Liver (tissue), 9 donors: Measurements from ENCODE around the gene RHO. TPM values are rescaled to one million over a fixed set of nuclear protein-coding genes. Genes with fewer than 3 reads are reported as not detected.

Experiments used
- DNase-seq: peaks from one replicate; pipeline ENCODE4 v3.0.0-alpha.2; 2017; ENCODE audit warnings: low spot score
- H3K27ac ChIP-seq, 2 donors: one replicate each; pipeline ENCODE4 v1.7.0; 2013; ENCODE audit warnings: inconsistent platforms in 2 of 2, low read length in 2 of 2, control low read depth in 1 of 2, low read depth in 1 of 2, mild to moderate bottlenecking in 1 of 2
- H3K27me3 ChIP-seq, 4 donors: one replicate each; pipeline versions ENCODE4 v1.6.1 to v1.7.0; 2013; ENCODE audit warnings: low read length in 3 of 4, inconsistent platforms in 1 of 4, mild to moderate bottlenecking in 1 of 4, moderate library complexity in 1 of 4; ENCODE audit not compliant: control insufficient read depth in 4 of 4, insufficient read depth in 4 of 4
- H3K36me3 ChIP-seq, 4 donors: one replicate each; pipeline versions ENCODE4 v1.6.1 to v1.7.0; 2013; ENCODE audit warnings: low read length in 3 of 4, mild to moderate bottlenecking in 3 of 4, low read depth in 1 of 4, moderate library complexity in 1 of 4; ENCODE audit not compliant: control insufficient read depth in 4 of 4, insufficient read depth in 3 of 4
- H3K4me1 ChIP-seq, 4 donors: one replicate each; pipeline versions ENCODE4 v1.6.1 to v1.7.0; 2013; ENCODE audit warnings: low read length in 3 of 4, mild to moderate bottlenecking in 3 of 4, moderate library complexity in 1 of 4; ENCODE audit not compliant: control insufficient read depth in 4 of 4, insufficient read depth in 4 of 4
- H3K4me3 ChIP-seq, 3 donors: one replicate each; pipeline versions ENCODE4 v1.6.1 to v1.7.0; 2013; ENCODE audit warnings: low read length in 3 of 3, control low read depth in 1 of 3, low read depth in 1 of 3, mild to moderate bottlenecking in 1 of 3
- H3K9ac ChIP-seq, 2 donors: one replicate each; pipeline ENCODE4 v1.7.0; 2013; ENCODE audit warnings: low read length in 2 of 2, mild to moderate bottlenecking in 2 of 2, moderate library complexity in 2 of 2, control low read depth in 1 of 2, low read depth in 1 of 2
- H3K9me3 ChIP-seq, 4 donors: one replicate each; pipeline versions ENCODE4 v1.6.1 to v1.7.0; 2013; ENCODE audit warnings: low read length in 3 of 4; ENCODE audit not compliant: control insufficient read depth in 4 of 4
- EGR1 ChIP-seq, 2 donors: IDR thresholded peaks; 2 replicates each; pipeline ENCODE4 v1.6.1; 2016 to 2018; ENCODE audit warnings: antibody characterized with exemption in 2 of 2, low read depth in 2 of 2
- FOXA1 ChIP-seq: IDR thresholded peaks from 2 replicates; pipeline ENCODE4 v1.6.1; 2016; ENCODE audit warnings: antibody characterized with exemption
- GABPA ChIP-seq, 2 donors: IDR thresholded peaks in 1 of 2; conservative IDR thresholded peaks in 1 of 2; 2 replicates each; pipeline ENCODE4 v1.6.1; 2016; ENCODE audit warnings: antibody characterized with exemption in 2 of 2, mild to moderate bottlenecking in 1 of 2, moderate library complexity in 1 of 2
- HNF4G ChIP-seq: IDR thresholded peaks from 2 replicates; pipeline ENCODE4 v1.6.1; 2016; ENCODE audit warnings: antibody characterized with exemption
- NR2F2 ChIP-seq: IDR thresholded peaks from 2 replicates; pipeline ENCODE4 v1.6.1; 2016; ENCODE audit warnings: antibody characterized with exemption
- TAF1 ChIP-seq: conservative IDR thresholded peaks from 2 replicates; pipeline ENCODE4 v1.6.1; 2016; ENCODE audit warnings: antibody characterized with exemption, mild to moderate bottlenecking
- YY1 ChIP-seq: IDR thresholded peaks from 2 replicates; pipeline ENCODE4 v1.6.1; 2016; ENCODE audit warnings: antibody characterized with exemption, mild to moderate bottlenecking
- WGBS: extraction: QIAGEN DNeasy Blood & Tissue Kit; methylation state at CpG from one replicate; pipeline ENCODE4 v1.1.7; 2013; 5-methylcytosine and 5-hydroxymethylcytosine counted together
- polyA plus RNA-seq, 2 donors: library from polyadenylated mRNA; stranded (reverse) in 1 of 2; unstranded in 1 of 2; fragments of 200-250 nt in 1 of 2; fragments of >200 nt in 1 of 2; fragmentation: Nextera tagmentation in 1 of 2; extraction: Ambion mirVana in 1 of 2; gene quantifications; one replicate each; pipeline versions ENCODE4 v1.2.1 to v1.2.3, GENCODE V29; 2013 to 2015
- total RNA-seq, 2 donors: library from RNA; depleted of rRNA; stranded (reverse); fragments of >200 nt; gene quantifications; one replicate each; pipeline ENCODE4 v1.2.3, GENCODE V29; 2014
- TF ChIP-seq, protein P1 (sequence below): IDR thresholded peaks from 2 replicates; pipeline ENCODE4 v1.6.1; 2016; ENCODE audit warnings: antibody characterized with exemption
- TF ChIP-seq, protein P2 (sequence below): IDR thresholded peaks from 2 replicates; pipeline ENCODE4 v1.6.1; 2016; ENCODE audit warnings: antibody characterized with exemption
- TF ChIP-seq, protein P3 (sequence below): IDR thresholded peaks from 2 replicates; pipeline ENCODE4 v1.6.1; 2016; ENCODE audit warnings: antibody characterized with exemption, mild to moderate bottlenecking
- TF ChIP-seq, protein P4 (sequence below): fragments of 150-350 bp; IDR thresholded peaks from 2 replicates; pipeline ENCODE4 v1.5.1; 2017; ENCODE audit warnings: improper control_type of control experiment, low read depth, low read length; ENCODE audit not compliant: missing input control
- donor health status: healthy.
- donor health status: healthy.
- donor health status: healthy.
- donor health status: healthy.
- donor health status: healthy.

RHO gene
- total and polyA plus RNA-seq, 4 donors: not detected

DNA sequence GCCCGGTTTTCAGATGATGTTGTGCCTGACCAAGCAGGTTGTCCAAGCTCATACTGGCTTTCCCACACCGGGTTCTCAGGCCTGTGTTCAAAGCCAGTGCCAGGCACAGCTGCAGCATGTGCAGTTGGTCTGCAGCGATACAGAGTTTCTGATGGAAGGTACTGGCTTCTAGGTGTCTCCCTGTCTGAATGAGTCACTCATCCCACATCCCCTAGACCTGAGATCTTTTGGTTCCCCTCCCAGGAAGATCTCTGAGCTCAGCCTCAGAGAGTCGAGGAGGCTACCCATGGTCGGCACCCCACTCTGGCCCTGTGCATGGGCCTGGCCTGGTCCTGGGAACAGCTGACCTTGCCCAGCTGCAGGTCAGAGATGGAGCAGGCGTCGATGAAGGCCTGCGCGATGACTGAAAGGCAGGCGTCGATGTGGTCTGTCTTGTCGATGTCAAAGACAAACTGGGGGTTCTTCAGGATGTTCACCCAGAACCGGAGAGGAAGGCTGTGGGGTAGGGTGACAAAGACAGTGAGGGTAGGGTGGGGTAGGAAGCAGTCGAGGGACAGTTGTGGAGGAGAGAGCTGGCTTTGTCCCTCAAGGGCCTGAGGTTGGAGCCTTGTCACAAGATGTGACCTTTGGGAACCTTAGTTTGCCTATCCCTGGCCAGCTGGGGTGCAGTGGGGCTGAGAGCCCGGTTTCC is 29.8 kb downstream of the RHO start:
- Histone ChIP-seq H3K4me1 (peaks cover 0 to 12% (median 0%) of the 10 kb centered on the region in 4 donors), H3K9ac (no peak overlapping the region)
- DNase-seq: no peak

More for the DNA sequence above, 29.8 kb downstream of the RHO start:
- Histone ChIP-seq H3K9me3 (no peaks in the 10 kb centered on the region), H3K36me3 (peaks cover 0 to 1% (median 0%) of the 10 kb centered on the region in 4 donors), H3K27ac (no peak overlapping the region), H3K27me3 (no peaks in the 10 kb centered on the region), H3K4me3 (no peak overlapping the region)
- WGBS: 84% methylated on average over 15 of the region's 15 CpGs
- TF ChIP-seq HNF4G: no peak
- TF ChIP-seq FOXA1: no peak
- TF ChIP-seq NR2F2: no peak
- TF ChIP-seq EGR1 (IDR thresholded peaks at IDR 0.05; ENCODE audit: low read depth in 2 of 2): no peak
- TF ChIP-seq, protein P1, sequence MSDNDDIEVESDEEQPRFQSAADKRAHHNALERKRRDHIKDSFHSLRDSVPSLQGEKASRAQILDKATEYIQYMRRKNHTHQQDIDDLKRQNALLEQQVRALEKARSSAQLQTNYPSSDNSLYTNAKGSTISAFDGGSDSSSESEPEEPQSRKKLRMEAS: no peak
- TF ChIP-seq GABPA (IDR thresholded peaks at IDR 0.05 in 1 of 2, conservative IDR thresholded peaks at IDR 0.05 in 1 of 2): no peak
- TF ChIP-seq TAF1: no peak
- TF ChIP-seq, protein P2, sequence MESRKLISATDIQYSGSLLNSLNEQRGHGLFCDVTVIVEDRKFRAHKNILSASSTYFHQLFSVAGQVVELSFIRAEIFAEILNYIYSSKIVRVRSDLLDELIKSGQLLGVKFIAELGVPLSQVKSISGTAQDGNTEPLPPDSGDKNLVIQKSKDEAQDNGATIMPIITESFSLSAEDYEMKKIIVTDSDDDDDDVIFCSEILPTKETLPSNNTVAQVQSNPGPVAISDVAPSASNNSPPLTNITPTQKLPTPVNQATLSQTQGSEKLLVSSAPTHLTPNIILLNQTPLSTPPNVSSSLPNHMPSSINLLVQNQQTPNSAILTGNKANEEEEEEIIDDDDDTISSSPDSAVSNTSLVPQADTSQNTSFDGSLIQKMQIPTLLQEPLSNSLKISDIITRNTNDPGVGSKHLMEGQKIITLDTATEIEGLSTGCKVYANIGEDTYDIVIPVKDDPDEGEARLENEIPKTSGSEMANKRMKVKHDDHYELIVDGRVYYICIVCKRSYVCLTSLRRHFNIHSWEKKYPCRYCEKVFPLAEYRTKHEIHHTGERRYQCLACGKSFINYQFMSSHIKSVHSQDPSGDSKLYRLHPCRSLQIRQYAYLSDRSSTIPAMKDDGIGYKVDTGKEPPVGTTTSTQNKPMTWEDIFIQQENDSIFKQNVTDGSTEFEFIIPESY: no peak
- TF ChIP-seq YY1: no peak
- TF ChIP-seq, protein P3, sequence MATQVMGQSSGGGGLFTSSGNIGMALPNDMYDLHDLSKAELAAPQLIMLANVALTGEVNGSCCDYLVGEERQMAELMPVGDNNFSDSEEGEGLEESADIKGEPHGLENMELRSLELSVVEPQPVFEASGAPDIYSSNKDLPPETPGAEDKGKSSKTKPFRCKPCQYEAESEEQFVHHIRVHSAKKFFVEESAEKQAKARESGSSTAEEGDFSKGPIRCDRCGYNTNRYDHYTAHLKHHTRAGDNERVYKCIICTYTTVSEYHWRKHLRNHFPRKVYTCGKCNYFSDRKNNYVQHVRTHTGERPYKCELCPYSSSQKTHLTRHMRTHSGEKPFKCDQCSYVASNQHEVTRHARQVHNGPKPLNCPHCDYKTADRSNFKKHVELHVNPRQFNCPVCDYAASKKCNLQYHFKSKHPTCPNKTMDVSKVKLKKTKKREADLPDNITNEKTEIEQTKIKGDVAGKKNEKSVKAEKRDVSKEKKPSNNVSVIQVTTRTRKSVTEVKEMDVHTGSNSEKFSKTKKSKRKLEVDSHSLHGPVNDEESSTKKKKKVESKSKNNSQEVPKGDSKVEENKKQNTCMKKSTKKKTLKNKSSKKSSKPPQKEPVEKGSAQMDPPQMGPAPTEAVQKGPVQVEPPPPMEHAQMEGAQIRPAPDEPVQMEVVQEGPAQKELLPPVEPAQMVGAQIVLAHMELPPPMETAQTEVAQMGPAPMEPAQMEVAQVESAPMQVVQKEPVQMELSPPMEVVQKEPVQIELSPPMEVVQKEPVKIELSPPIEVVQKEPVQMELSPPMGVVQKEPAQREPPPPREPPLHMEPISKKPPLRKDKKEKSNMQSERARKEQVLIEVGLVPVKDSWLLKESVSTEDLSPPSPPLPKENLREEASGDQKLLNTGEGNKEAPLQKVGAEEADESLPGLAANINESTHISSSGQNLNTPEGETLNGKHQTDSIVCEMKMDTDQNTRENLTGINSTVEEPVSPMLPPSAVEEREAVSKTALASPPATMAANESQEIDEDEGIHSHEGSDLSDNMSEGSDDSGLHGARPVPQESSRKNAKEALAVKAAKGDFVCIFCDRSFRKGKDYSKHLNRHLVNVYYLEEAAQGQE: no peak
- TF ChIP-seq, protein P4, sequence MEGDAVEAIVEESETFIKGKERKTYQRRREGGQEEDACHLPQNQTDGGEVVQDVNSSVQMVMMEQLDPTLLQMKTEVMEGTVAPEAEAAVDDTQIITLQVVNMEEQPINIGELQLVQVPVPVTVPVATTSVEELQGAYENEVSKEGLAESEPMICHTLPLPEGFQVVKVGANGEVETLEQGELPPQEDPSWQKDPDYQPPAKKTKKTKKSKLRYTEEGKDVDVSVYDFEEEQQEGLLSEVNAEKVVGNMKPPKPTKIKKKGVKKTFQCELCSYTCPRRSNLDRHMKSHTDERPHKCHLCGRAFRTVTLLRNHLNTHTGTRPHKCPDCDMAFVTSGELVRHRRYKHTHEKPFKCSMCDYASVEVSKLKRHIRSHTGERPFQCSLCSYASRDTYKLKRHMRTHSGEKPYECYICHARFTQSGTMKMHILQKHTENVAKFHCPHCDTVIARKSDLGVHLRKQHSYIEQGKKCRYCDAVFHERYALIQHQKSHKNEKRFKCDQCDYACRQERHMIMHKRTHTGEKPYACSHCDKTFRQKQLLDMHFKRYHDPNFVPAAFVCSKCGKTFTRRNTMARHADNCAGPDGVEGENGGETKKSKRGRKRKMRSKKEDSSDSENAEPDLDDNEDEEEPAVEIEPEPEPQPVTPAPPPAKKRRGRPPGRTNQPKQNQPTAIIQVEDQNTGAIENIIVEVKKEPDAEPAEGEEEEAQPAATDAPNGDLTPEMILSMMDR: no peak
